ENCODE measurements around the gene PRMT1.

The PRMT1 gene

DNA sequence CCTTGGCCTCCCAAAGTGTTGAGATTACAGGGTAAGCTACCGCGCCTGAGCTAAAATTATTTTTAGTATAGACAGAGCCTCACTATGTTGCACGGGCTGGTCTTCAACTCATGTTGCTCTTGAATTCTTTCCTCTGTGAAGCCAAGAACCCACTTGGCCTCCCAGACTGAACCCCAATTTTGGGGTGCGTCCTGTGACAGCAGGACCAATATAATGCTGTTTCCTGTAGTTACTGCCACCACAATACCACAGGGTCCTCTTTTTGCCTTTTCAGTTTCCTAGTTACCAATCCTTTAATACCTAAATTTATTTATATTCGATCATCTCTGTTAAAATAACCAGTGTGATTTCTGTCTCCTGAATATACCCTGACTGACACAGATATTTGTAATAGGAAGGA, 53.1 kb downstream of the PRMT1 start:
- peak; percentile 29 for DNase-seq
